Thymus (tissue), 11 donors: ENCODE results near the gene TRMU. TPM values are rescaled to one million over a fixed set of nuclear protein-coding genes. Genes with fewer than 3 reads are reported as not detected.

Source experiments
- DNase-seq, 9 donors: peaks; one replicate each; pipeline ENCODE4 v3.0.0-alpha.2; 2013; ENCODE audit warnings: low spot score in 9 of 9, low read depth in 6 of 9, missing footprints in 1 of 9
- H3K27ac ChIP-seq, 2 donors: one replicate each; pipeline ENCODE4 v1.5.1; 2013; ENCODE audit warnings: control low read depth in 1 of 2, low read depth in 1 of 2, low read length in 1 of 2, mild to moderate bottlenecking in 1 of 2, moderate library complexity in 1 of 2
- H3K27me3 ChIP-seq, 2 donors: one replicate each; pipeline ENCODE4 v1.5.1; 2013; ENCODE audit warnings: low read length in 1 of 2; ENCODE audit not compliant: control insufficient read depth in 2 of 2, insufficient read depth in 1 of 2
- H3K36me3 ChIP-seq, 2 donors: one replicate each; pipeline ENCODE4 v1.5.1; 2013; ENCODE audit warnings: low read length in 1 of 2, mild to moderate bottlenecking in 1 of 2, moderate library complexity in 1 of 2; ENCODE audit not compliant: control insufficient read depth in 2 of 2, insufficient read depth in 2 of 2
- H3K4me1 ChIP-seq, 2 donors: one replicate each; pipeline ENCODE4 v1.5.1; 2013; ENCODE audit warnings: low read length in 2 of 2; ENCODE audit not compliant: control insufficient read depth in 2 of 2, insufficient read depth in 2 of 2
- H3K4me3 ChIP-seq, 2 donors: one replicate each; pipeline ENCODE4 v1.5.1; 2013; ENCODE audit warnings: low read length in 2 of 2, control low read depth in 1 of 2, mild to moderate bottlenecking in 1 of 2
- H3K9me3 ChIP-seq, 2 donors: one replicate each; pipeline ENCODE4 v1.5.1; 2013; ENCODE audit warnings: low read length in 1 of 2, mild to moderate bottlenecking in 1 of 2; ENCODE audit not compliant: control insufficient read depth in 2 of 2, insufficient read depth in 1 of 2
- WGBS: extraction: QIAGEN DNeasy Blood & Tissue Kit; methylation state at CpG from one replicate; pipeline ENCODE4 v1.1.7; 2013; 5-methylcytosine and 5-hydroxymethylcytosine counted together
- polyA plus RNA-seq: library from polyadenylated mRNA; stranded (reverse); fragments of 200-250 nt; gene quantifications from one replicate; pipeline ENCODE4 v1.2.3, GENCODE V29; 2013
- total RNA-seq: library from RNA; stranded (reverse); fragments of 120-200 nt; gene quantifications from one replicate; pipeline ENCODE4 v1.2.4, GENCODE V29; 2013
- donor health status: healthy.

Gene TRMU
- total and polyA plus RNA-seq, 2 donors = 27.4 to 28.7 TPM

- Histone ChIP-seq H3K27me3 (peaks cover 2 to 28% of the 10 kb centered on the region in 2 donors), H3K4me1 (peaks cover 0 to 6% of the 10 kb centered on the region in 2 donors), H3K36me3 (no peaks in the 10 kb centered on the region), H3K9me3 (peaks cover 5 to 18% of the 10 kb centered on the region in 2 donors), H3K27ac (no peak overlapping the region), H3K4me3 (no peak overlapping the region)
- no peak for DNase-seq
- 94% methylated on average over 19 of the region's 19 CpGs for whole genome bisulfite sequencing
These were observed 44.6 kb downstream of the TRMU start for GRCh38 chr22:46380069-46380468.

GRCh38 chr22:46380581-46380980 lies 45.1 kb downstream of the TRMU start:
- DNase-seq = no peak
- Histone ChIP-seq H3K27ac (no peak overlapping the region), H3K4me3 (no peak overlapping the region), H3K36me3 (no peaks in the 10 kb centered on the region), H3K27me3 (peaks cover 2 to 26% of the 10 kb centered on the region in 2 donors), H3K9me3 (peaks cover 3 to 15% of the 10 kb centered on the region in 2 donors), H3K4me1 (peaks cover 0 to 6% of the 10 kb centered on the region in 2 donors)
- WGBS = 93% methylated on average over 17 of the region's 17 CpGs

- Histone ChIP-seq H3K9me3 (peaks cover 0 to 11% of the 10 kb centered on the region in 2 donors), H3K4me3 (no peak overlapping the region), H3K27me3 (peaks cover 2 to 26% of the 10 kb centered on the region in 2 donors), H3K27ac (no peak overlapping the region), H3K4me1 (peaks cover 0 to 6% of the 10 kb centered on the region in 2 donors), H3K36me3 (no peaks in the 10 kb centered on the region)
- no peak for DNase-seq
- 87% methylated on average over 5 of the region's 5 CpGs for WGBS
These were observed 45.6 kb downstream of the TRMU start for GRCh38 chr22:46381142-46381541.

- peaks cover 0 to 5% of the 10 kb centered on the region in 2 donors for H3K9me3 ChIP-seq
- no peak overlapping the region for H3K27ac ChIP-seq
- no peak overlapping the region for H3K4me3 ChIP-seq
- 97% methylated on average over 27 of the region's 27 CpGs for WGBS
- peaks cover 0 to 6% of the 10 kb centered on the region in 2 donors for H3K4me1 ChIP-seq
- DNase-seq = no peak
- H3K27me3 ChIP-seq = peaks cover 2 to 25% of the 10 kb centered on the region in 2 donors
- H3K36me3 ChIP-seq = no peaks in the 10 kb centered on the region
These were observed 46.2 kb downstream of the TRMU start for GRCh38 chr22:46381731-46382130.

GRCh38 chr22:46382524-46382923 lies 47.0 kb downstream of the TRMU start:
- Histone ChIP-seq H3K9me3 (no peaks in the 10 kb centered on the region), H3K4me3 (no peak overlapping the region), H3K27ac (no peak overlapping the region), H3K36me3 (no peaks in the 10 kb centered on the region), H3K27me3 (peaks cover 0 to 18% of the 10 kb centered on the region in 2 donors), H3K4me1 (peaks cover 0 to 6% of the 10 kb centered on the region in 2 donors)
- DNase-seq = no peak
- 92% methylated on average over 15 of the region's 15 CpGs for WGBS

GRCh38 chr22:46386312-46386711 lies 50.8 kb downstream of the TRMU start:
- 97% methylated on average over 27 of the region's 27 CpGs for WGBS

GRCh38 chr22:46387748-46388147 lies 52.2 kb downstream of the TRMU start:
- H3K27me3 ChIP-seq = peaks cover 0 to 8% of the 10 kb centered on the region in 2 donors
- H3K4me3 ChIP-seq = no peak overlapping the region
- WGBS = 98% methylated on average over 11 of the region's 11 CpGs
- DNase-seq = no peak
- peaks cover 0 to 11% of the 10 kb centered on the region in 2 donors for H3K4me1 ChIP-seq
- no peaks in the 10 kb centered on the region for H3K9me3 ChIP-seq
- H3K27ac ChIP-seq = no peak overlapping the region
- H3K36me3 ChIP-seq = no peaks in the 10 kb centered on the region

More at GRCh38 chr22:46386312-46386711, 50.8 kb downstream of the TRMU start:
- Histone ChIP-seq H3K4me3 (no peak overlapping the region), H3K9me3 (no peaks in the 10 kb centered on the region), H3K27me3 (peaks cover 0 to 6% of the 10 kb centered on the region in 2 donors), H3K27ac (no peak overlapping the region), H3K36me3 (no peaks in the 10 kb centered on the region), H3K4me1 (peaks cover 0 to 11% of the 10 kb centered on the region in 2 donors)
- no peak for DNase-seq

- no peaks in the 10 kb centered on the region for H3K36me3 ChIP-seq
- no peak for DNase-seq
- peaks cover 0 to 8% of the 10 kb centered on the region in 2 donors for H3K27me3 ChIP-seq
- no peaks in the 10 kb centered on the region for H3K9me3 ChIP-seq
- no peak overlapping the region for H3K27ac ChIP-seq
- H3K4me1 ChIP-seq = peaks cover 1 to 17% of the 10 kb centered on the region in 2 donors
- 95% methylated on average over 10 of the region's 10 CpGs for WGBS
- H3K4me3 ChIP-seq = no peak overlapping the region
These were observed 53.1 kb downstream of the TRMU start for GRCh38 chr22:46388647-46389046.

- no peak overlapping the region for H3K4me3 ChIP-seq
- no peak for DNase-seq
- no peaks in the 10 kb centered on the region for H3K36me3 ChIP-seq
- peaks cover 0 to 8% of the 10 kb centered on the region in 2 donors for H3K27me3 ChIP-seq
- 96% methylated on average over 30 of the region's 30 CpGs for whole genome bisulfite sequencing
- H3K4me1 ChIP-seq = peaks cover 6 to 21% of the 10 kb centered on the region in 2 donors
- no peaks in the 10 kb centered on the region for H3K9me3 ChIP-seq
- H3K27ac ChIP-seq = no peak overlapping the region
These were observed 53.6 kb downstream of the TRMU start for GRCh38 chr22:46389081-46389480.
